Brain microvascular endothelial cell (primary cell): ENCODE data around the gene C11orf21.

Experiments
- DNase-seq: peaks from one replicate; pipeline ENCODE4 v3.0.0-alpha.2; 2020
- H3K27ac ChIP-seq: fragments of 250-450 bp; sonication (Bioruptor Pico); 2 replicates; pipeline ENCODE4 v1.5.1; 2020; ENCODE audit warnings: mild to moderate bottlenecking, moderate library complexity
- H3K27me3 ChIP-seq: fragments of 250-450 bp; sonication (Bioruptor Pico); replicated peaks from 2 replicates; pipeline ENCODE4 v1.5.1; 2020; ENCODE audit warnings: mild to moderate bottlenecking
- H3K36me3 ChIP-seq: fragments of 250-450 bp; sonication (Bioruptor Pico); replicated peaks from 2 replicates; pipeline ENCODE4 v1.5.1; 2020; ENCODE audit warnings: mild to moderate bottlenecking
- H3K4me3 ChIP-seq: 2 replicates; pipeline ENCODE4 v1.5.1; 2011; ENCODE audit warnings: low read depth, mild to moderate bottlenecking, control low read depth, low read length, moderate library complexity
- CTCF ChIP-seq: IDR thresholded peaks from 2 replicates; pipeline ENCODE4 v1.5.1; 2011; ENCODE audit warnings: low read depth, mild to moderate bottlenecking, moderate library complexity, low read length, control low read depth, inconsistent platforms; ENCODE audit errors: missing control alignments
- in situ Hi-C: cut with HindIII; loops from 2 replicates; pipeline ENCODE4 v1.10.0; 2017; ENCODE audit warnings: low sequenced_read_pairs, low pct_ligation_motif_present

The C11orf21 gene

GRCh38 chr11:2259466-2259830 is 42.3 kb downstream of the C11orf21 start:
- Histone ChIP-seq H3K27me3 (peaks cover 2% of the 10 kb centered on the region), H3K36me3 (no peaks in the 10 kb centered on the region), H3K4me3 (no peak overlapping the region), H3K27ac (no peak overlapping the region)
- in situ Hi-C loops, result no loop called here
- TF ChIP-seq CTCF, result no peak
- no peak for DNase-seq

GRCh38 chr11:2258501-2259465 is 42.9 kb downstream of the C11orf21 start:
- peaks cover 2% of the 10 kb centered on the region for H3K27me3 ChIP-seq
- no peak for DNase-seq
- H3K36me3 ChIP-seq, result no peaks in the 10 kb centered on the region
- TF ChIP-seq CTCF, result no peak
- in situ Hi-C loops, result no loop called here
- no peak overlapping the region for H3K4me3 ChIP-seq
- H3K27ac ChIP-seq, result no peak overlapping the region

- DNase-seq, result no peak
- no peak overlapping the region for H3K4me3 ChIP-seq
- in situ Hi-C loops, result no loop called here
- no peaks in the 10 kb centered on the region for H3K27me3 ChIP-seq
- H3K27ac ChIP-seq, result no peak overlapping the region
- no peak for TF ChIP-seq CTCF
- H3K36me3 ChIP-seq, result no peaks in the 10 kb centered on the region
Observed at GRCh38 chr11:2256951-2257700, 44.6 kb downstream of the C11orf21 start.

- in situ Hi-C loops, result no loop called here
- H3K27ac ChIP-seq, result no peak overlapping the region
- no peaks in the 10 kb centered on the region for H3K27me3 ChIP-seq
- H3K4me3 ChIP-seq, result no peak overlapping the region
- DNase-seq, result no peak
- TF ChIP-seq CTCF, result no peak
- H3K36me3 ChIP-seq, result no peaks in the 10 kb centered on the region
Observed at GRCh38 chr11:2256293-2256913, 45.3 kb downstream of the C11orf21 start.

- no peak for DNase-seq
- Histone ChIP-seq H3K27ac (no peak overlapping the region), H3K27me3 (no peaks in the 10 kb centered on the region), H3K4me3 (no peak overlapping the region), H3K36me3 (no peaks in the 10 kb centered on the region)
- in situ Hi-C loops, result no loop called here
- TF ChIP-seq CTCF, result no peak
Observed at GRCh38 chr11:2252018-2252417, 49.7 kb downstream of the C11orf21 start.
